HFFc6 (cell line): ENCODE results near the gene GAST. TPM values are rescaled to one million over a fixed set of nuclear protein-coding genes. Genes with fewer than 3 reads are reported as not detected.

Experiments
- DNase-seq: peaks from one replicate; pipeline ENCODE4 v3.0.0-alpha.2; 2018
- H3K27ac Mint-ChIP-seq: 2 replicates; pipeline ENCODE4 v1.8.0; 2020; ENCODE audit warnings: mild to moderate bottlenecking, mixed read lengths
- H3K27me3 Mint-ChIP-seq: 2 replicates; pipeline ENCODE4 v1.8.0; 2021; ENCODE audit warnings: mild to moderate bottlenecking, moderate library complexity, mixed read lengths; ENCODE audit not compliant: insufficient read depth
- H3K36me3 Mint-ChIP-seq: 2 replicates; pipeline ENCODE4 v1.8.0; 2021; ENCODE audit warnings: low read depth, mixed read lengths
- H3K4me1 Mint-ChIP-seq: 2 replicates; pipeline ENCODE4 v1.8.0; 2020; ENCODE audit warnings: low read depth, mixed read lengths
- H3K4me3 Mint-ChIP-seq: 2 replicates; pipeline ENCODE4 v1.8.0; 2020; ENCODE audit warnings: mild to moderate bottlenecking, moderate library complexity, mixed read lengths
- H3K9me3 Mint-ChIP-seq: 2 replicates; pipeline ENCODE4 v1.8.0; 2020; ENCODE audit warnings: mild to moderate bottlenecking, mixed read lengths
- total RNA-seq, 6 experiments: library from RNA; stranded (reverse); fragmentation: NEBNext Ultra II Directional; extraction: Animal tissue kit (Norgen Biotek cat#: 25700); gene quantifications; 2 replicates in 1 of 6; 3 replicates in 5 of 6; pipeline ENCODE4 v1.2.3, GENCODE V29; 2021
- TF ChIP-seq, protein P1 (sequence below): fragments of 200-600 bp; sonication (generic); IDR thresholded peaks from 2 replicates; pipeline ENCODE4 v1.5.0; 2021; ENCODE audit warnings: antibody characterized with exemption, mild to moderate bottlenecking

GAST gene
- total RNA-seq, 6 experiments from 2014 or later: not detected

DNA sequence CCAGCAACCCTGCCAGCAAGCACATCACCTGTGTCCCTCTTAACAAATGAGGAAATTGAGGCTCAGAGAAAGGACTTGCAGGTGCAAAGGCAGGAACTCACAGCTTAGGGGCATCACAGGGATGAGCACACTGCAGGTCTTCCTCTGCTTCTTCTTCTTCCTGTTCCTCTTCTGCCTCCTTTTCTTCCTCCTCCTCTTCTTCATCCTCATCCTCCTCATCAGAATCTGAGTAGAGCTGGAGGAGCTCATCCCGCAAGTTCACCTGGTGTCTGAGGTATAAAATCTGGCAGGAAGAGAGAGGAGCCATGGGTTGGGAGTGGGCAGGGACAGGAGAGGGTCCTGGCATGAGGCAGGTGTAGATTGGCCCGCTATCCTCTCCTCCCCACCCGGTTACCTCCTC is 19.7 kb downstream of the GAST start:
- H3K4me1 Mint-ChIP-seq: no peaks in the 10 kb centered on the region
- TF ChIP-seq, protein P1, sequence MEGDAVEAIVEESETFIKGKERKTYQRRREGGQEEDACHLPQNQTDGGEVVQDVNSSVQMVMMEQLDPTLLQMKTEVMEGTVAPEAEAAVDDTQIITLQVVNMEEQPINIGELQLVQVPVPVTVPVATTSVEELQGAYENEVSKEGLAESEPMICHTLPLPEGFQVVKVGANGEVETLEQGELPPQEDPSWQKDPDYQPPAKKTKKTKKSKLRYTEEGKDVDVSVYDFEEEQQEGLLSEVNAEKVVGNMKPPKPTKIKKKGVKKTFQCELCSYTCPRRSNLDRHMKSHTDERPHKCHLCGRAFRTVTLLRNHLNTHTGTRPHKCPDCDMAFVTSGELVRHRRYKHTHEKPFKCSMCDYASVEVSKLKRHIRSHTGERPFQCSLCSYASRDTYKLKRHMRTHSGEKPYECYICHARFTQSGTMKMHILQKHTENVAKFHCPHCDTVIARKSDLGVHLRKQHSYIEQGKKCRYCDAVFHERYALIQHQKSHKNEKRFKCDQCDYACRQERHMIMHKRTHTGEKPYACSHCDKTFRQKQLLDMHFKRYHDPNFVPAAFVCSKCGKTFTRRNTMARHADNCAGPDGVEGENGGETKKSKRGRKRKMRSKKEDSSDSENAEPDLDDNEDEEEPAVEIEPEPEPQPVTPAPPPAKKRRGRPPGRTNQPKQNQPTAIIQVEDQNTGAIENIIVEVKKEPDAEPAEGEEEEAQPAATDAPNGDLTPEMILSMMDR: no peak
- no peaks in the 10 kb centered on the region for H3K36me3 Mint-ChIP-seq
- H3K27ac Mint-ChIP-seq: no peak overlapping the region
- H3K9me3 Mint-ChIP-seq: no peaks in the 10 kb centered on the region
- peaks cover 52% of the 10 kb centered on the region for H3K27me3 Mint-ChIP-seq
- H3K4me3 Mint-ChIP-seq: no peak overlapping the region
- DNase-seq: no peak

DNA sequence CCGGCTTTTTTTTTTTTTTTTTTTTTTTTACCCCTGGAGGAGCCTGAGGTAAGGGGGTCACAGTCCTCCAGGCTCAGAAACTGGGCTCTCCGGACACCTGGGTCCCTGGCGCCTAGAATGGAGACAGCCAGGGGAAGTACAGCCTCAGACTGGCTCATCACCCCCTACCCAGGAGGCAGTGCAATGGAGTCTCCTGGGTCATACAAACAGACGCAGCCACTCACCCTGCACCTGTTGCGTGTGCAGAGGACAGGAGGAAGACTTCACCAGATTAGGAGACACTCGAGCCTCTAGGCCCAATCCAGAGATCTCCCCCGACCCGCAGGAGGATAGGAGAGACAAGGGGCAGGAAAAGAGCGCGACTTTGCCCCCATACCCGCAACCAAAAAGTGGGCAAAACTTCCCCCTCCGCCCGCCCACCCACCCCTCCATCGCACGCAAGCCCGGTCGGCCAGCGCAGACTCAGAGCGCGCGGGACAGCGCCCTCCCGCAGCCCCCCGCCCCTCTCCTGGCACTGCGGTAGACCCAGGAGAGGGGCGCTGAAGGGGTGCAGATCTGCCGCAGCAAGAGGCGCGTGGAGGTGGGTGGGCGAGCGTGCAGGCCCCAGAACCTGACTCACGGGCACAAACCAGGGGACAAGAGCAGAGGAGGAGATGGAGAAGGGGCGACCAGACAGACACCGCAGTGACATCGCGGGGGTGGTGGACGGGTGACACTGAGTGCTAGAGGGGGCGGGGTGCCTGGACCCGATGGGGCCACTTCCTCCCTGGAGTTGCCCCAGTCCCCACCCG is 21.4 kb downstream of the GAST start:
- no peak overlapping the region for H3K27ac Mint-ChIP-seq
- H3K9me3 Mint-ChIP-seq: no peaks in the 10 kb centered on the region
- H3K4me1 Mint-ChIP-seq: peaks cover 11% of the 10 kb centered on the region; the same call in 1 of the 2 replicates
- no peak overlapping the region for H3K4me3 Mint-ChIP-seq
- H3K36me3 Mint-ChIP-seq: no peaks in the 10 kb centered on the region
- DNase-seq: no peak
- TF ChIP-seq, protein P1: no peak
- H3K27me3 Mint-ChIP-seq: peaks cover 55% of the 10 kb centered on the region

DNA sequence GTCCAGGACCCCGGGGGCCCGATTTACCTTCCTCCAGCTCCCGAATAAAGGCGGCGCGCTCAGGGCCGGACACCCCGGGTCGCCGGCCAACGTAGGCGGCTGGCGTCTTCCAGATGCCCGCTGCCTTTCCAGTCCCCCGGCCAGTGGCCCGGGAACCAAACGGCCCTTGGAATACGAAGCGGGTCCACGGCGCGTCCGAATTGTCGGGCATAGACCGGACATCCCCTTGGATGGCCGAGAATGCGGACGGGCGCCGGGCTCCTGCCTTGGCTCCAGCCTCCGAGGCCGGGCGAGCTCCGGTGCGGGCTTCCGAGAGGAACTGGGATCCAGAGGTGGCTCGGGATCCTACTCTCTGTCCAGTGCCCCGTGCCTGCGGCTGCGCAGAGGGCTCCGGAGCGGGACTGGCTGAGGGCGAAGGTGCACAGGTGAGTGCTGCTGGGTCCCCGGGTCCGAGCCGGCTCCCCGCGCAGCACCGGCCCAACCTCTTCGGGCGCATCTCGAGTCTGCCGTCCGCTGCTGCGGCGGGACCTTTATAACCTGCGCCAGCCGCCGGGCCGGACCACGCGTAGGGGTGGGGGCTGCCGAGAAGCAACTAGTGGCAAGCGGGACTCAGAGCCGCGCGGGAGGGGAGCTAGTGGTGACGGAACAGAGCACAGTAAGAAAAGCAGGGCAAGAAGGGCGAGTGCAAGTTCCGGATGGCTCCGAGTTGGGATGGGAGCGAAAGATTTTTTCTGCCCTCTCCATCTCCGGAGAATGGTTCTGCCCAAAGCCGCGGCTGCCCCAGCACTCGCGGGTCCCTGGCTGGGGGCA is 22.2 kb downstream of the GAST start, which contains the start of gene HAP1:
TSS of gene HAP1 (minus strand) at position 505 of the 810 bp plus-strand sequence. CDS start at position 496, 9 bp downstream.
- peaks cover 51% of the 10 kb centered on the region for H3K27me3 Mint-ChIP-seq
- H3K4me3 Mint-ChIP-seq: peak within 1 kb of the TSS; percentile 68
- DNase-seq: no peak
- no peaks in the 10 kb centered on the region for H3K9me3 Mint-ChIP-seq
- H3K36me3 Mint-ChIP-seq: no peaks in the 10 kb centered on the region
- TF ChIP-seq, protein P1: no peak
- no peak within 1 kb of the TSS for H3K27ac Mint-ChIP-seq
- peaks cover 12% of the 10 kb centered on the region for H3K4me1 Mint-ChIP-seq

DNA sequence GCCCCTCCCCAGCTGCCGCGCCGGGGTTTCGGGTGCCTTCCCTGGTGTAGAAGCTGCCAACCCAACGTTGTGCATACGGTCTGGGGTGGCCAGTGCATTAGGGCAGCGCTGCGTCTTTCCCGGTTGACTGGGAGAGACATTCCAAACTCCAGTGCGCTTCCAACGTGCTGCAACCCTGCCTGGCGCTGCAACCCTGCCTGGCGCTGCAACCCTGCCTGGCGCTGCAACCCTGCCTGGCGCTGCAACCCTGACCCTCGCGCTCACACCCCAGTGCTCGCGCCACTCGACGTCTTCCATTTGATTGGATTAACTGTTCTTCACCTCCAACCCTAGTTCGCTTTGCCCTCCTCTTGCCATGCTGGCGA is 22.8 kb downstream of the GAST start:
- Mint-ChIP-seq H3K9me3 (no peaks in the 10 kb centered on the region), H3K4me3 (peak overlapping the region; percentile 50), H3K27me3 (peaks cover 54% of the 10 kb centered on the region), H3K36me3 (no peaks in the 10 kb centered on the region), H3K4me1 (peaks cover 18% of the 10 kb centered on the region), H3K27ac (no peak overlapping the region)
- TF ChIP-seq, protein P1: no peak
- DNase-seq: no peak

DNA sequence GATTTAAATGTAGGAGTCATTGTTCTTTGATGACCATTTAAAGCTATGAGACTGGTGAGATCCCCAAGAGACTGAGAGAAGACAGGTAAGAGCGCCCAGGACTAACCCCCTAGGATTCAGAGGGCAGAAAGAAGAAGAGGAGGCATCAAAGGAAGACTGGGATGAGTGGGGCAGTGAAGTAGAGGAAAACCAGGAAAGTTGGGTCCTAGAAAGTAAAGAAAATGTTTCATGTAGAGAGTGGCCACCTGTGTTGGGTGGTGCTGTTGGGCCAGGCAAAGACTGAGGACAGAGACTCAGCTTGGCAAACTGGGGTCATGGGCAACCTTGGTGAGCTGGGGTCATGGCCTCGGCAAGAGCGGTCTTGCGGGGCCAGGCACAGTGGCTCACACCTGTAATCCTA is 23.6 kb downstream of the GAST start:
- TF ChIP-seq, protein P1: no peak
- H3K27me3 Mint-ChIP-seq: peaks cover 49% of the 10 kb centered on the region
- H3K4me1 Mint-ChIP-seq: peaks cover 19% of the 10 kb centered on the region
- H3K27ac Mint-ChIP-seq: no peak overlapping the region
- DNase-seq: no peak
- H3K36me3 Mint-ChIP-seq: no peaks in the 10 kb centered on the region
- H3K9me3 Mint-ChIP-seq: no peaks in the 10 kb centered on the region
- no peak overlapping the region for H3K4me3 Mint-ChIP-seq
